ENCODE data around the gene COL23A1. TPM values are rescaled to one million over a fixed set of nuclear protein-coding genes. Genes with fewer than 3 reads are reported as not detected.

Gene COL23A1
- total RNA-seq, 2 donors from 2014 or later: 5.5 to 6.0 TPM

DNA sequence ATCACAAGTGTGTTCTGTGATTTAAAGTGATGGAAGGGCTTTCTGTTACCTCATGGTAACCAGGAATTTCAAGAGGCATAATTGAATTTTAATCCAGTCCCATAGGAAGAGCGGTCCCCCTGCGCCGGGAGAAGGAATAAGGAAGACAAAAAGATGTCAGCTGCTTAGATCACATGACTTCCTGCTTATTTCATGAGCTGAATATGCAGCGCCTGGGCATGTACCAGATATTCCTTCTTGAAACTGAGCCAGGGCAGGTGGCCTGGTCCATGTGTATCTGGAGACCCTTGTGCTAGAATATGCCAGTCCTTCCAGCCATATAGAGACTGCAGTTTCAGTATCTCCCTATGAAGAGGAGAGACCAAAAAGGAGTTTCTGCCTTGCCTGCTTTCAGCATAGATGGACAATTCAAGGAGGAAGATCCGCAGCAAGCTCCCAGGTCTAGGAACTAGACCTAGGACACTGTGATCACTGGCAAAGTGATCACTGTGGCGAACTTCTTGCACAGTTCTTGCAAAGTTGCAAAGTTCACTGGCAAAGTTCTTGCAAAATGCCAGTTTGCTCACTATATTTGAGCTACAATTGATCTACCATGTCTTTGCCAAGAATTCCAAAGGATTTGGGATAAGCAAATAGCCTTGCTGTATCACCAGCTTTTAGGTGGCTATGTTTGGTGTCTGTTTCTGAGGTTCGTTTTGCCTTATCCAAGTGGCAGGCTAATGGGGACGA is 254.7 kb downstream of the COL23A1 start:
- intact Hi-C loops (cut with DNase I): loop anchor here in 1 of 2 donors (2.0 to 10.0 kb wide), 2 partner anchors 47 to 89 kb away; no protein-coding TSS in a partner anchor
- DNase-seq (no peak), ATAC-seq (no peak)

DNA sequence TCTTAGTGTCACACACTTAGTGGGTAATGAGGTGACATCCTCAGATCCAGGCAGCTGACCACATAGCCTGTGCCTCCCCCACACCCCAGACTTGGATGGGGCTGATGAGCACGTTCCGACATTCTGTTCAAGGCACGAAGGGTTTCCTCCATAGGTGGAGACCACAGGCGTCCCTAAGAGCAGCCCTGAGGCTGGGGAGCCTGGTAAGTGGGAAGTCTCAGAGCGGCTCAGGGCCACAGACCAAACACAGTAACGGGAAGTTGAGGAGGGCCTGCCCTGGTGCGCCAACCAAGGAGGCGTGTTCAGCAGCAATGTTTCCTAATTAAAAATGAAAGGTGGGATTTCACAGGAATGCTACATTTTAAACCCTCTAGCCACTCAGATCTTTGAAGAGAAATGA is 255.3 kb downstream of the COL23A1 start:
- ATAC-seq: no peak
- peak; percentile 28 for DNase-seq
- intact Hi-C loops (cut with DNase I): loop anchor here in 1 of 2 donors (2.0 to 10.0 kb wide), 3 partner anchors 46 to 127 kb away; no protein-coding TSS in a partner anchor

DNA sequence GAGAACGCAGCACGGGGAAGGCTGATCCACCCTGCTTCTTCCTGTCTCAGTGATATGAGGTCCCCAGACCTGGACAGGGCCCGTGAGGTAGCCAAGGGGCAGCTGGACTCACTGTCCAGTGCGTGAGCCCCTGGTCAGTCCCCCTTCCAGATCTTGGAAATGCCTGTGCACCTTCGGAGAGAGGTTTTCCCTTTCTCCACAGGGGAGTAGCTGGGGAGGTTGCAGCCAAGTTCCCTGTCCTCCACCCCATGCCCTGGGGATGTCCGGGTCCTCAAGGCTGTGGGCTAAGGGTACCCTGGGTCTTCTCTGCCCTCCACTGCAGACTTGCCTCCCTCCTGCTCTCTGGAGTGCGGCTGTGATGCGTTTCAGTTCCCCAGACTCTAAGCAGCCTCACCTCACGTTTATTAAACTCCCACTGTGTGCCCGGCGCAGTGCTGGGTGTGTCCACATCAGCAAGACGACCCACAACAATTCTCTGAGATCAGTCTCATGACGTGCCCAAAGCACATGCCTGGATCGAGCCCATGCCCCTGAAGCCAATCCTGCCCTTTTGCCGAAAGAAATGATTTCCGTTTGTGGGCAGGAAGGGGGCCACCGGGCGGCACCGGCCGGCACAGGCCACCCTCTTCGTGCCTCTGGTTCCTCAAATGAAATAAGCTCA is 256.2 kb downstream of the COL23A1 start:
- intact Hi-C loops (cut with DNase I): loop anchor here in 1 of 2 donors (2.0 to 10.0 kb wide), 3 partner anchors 45 to 128 kb away; no protein-coding TSS in a partner anchor
- DNase-seq (peak; percentile 13), ATAC-seq (no peak)

DNA sequence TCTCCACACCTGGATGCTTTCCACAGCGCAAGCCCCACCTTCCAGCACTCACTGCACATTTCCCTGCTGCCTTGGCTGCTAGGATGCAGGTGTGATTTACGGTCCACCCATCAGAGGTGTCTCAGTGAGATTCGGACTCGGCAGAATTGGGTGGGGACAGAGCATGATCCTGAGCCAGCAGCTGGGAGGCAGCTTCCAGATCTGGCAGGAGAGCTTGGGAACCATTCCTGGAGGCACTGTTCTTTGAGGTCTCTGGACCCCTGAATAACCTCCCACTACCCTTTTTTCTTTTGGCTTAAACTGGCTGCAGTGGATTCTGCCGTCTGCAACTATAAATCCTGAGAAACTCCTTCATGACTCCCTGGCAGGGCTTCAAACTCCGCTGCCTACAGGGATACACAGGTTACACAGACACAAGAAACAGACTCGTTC is 258.0 kb downstream of the COL23A1 start:
- ATAC-seq: peak in 1 of 2 donors; percentile 2
- intact Hi-C loops (cut with DNase I): loop anchor here in 1 of 2 donors (5.0 to 10.0 kb wide), 2 partner anchors 93 to 130 kb away; no protein-coding TSS in a partner anchor
- no peak for DNase-seq

DNA sequence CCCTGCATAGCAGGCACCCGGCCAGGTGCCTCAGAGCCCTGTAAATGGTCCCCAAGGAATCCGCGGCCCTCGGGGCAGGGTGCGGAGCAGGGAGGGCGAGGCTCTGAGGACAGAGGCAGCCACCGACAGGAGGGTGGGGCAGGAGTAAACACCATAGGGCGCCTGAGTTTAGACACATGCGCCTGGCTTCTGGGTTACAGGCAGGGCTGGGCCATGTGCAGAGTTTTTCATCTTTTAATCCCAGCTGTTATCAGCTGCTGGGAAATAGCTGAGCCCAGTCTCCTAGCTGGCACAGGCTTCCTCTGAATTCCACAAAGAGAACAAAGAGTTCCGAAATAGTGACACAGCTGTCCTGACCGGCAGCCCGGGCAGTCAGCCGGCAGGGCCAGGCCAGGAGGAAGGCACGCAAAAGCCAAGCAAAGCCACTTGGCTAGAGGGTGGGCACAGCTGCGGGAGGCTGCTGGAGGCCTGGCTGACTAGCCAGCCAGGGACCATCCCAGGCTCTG is 258.6 kb downstream of the COL23A1 start:
- intact Hi-C loops (cut with DNase I): loop anchor here in 1 of 2 donors (5.0 to 10.0 kb wide), 2 partner anchors 93 to 131 kb away; no protein-coding TSS in a partner anchor

DNA sequence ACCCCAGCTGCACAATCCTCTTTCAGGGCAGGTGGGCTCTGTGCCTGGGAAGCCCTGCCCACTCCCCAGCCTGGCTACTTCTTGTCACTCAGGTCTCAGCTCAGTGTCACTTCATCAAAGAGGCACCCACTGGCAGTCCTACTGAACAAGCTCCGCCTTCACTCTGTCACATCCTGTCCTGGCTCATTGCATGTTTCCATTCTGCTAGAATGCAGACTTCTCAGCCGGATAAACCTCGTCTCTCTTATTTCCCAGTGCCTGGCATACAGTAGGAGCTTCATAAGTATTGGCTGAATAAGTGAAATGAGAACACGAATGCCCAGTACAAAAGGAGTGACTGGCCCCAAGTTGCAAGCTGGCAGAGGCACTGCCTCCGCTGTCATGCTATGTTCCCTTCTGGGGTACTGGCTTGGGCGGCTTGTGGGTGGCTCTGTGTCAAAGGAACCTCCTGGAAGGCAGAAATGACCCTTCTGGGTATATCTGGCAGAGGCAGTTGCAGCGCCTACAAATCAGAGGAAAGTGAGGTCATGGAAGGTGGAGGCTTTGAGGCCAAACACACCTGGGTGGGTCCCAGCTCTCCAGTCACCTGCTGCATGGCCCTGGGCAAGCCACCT is 259.3 kb downstream of the COL23A1 start:
- intact Hi-C loops (cut with DNase I): loop anchor here in 1 of 2 donors (5.0 to 10.0 kb wide), 2 partner anchors 94 to 131 kb away; no protein-coding TSS in a partner anchor
- peak; percentile 65 to 71 for ATAC-seq

More for the DNA sequence above, 258.6 kb downstream of the COL23A1 start:
- peak; percentile 85 to 87 for ATAC-seq
- peak; percentile 76 for DNase-seq

DNA sequence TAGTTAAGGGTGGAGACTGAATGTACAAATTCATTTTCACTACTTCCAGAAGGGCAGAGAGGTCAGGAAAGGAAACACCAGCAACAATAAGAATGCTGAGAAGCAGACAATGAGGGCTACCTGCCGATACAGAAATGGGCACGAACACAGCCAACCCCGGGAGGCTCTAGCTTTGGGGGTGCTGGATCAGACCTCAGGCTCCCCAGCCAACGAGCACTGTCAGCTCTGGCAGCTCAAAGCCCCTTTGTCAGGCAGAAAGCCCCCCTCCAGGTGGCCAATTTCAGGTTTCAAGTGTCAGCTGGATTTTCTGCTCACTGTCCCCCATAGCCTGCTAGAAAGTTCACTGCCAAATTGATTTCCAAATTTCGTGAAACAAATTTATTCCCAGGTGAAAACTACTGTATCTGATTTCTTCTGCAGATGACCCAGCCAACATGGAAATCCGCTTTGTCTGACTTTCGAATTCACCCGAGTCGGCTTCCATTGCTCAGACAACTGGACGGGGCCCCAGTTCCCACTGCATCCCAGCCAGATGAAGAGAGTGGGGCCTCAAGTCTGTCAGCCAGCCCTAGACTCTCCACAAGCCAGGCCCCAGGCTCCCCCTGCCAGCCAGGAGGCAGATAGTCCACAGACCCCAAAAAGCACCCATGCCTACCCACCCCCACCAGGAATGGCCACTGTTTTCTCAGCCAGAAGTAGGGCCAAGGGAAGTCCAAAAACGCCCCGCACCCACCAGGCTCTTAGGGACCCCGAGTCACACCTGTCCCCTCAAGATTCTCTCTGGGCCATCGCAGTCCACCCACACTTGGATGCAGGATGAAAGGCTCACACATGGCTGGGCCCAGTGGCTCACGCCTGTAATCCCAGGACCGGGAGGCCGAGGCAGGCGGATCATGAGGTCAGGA is 261.1 kb downstream of the COL23A1 start:
- no peak for DNase-seq
- intact Hi-C loops (cut with DNase I): no loop called here

More for the DNA sequence above, 259.3 kb downstream of the COL23A1 start:
- DNase-seq: peak; percentile 49

DNA sequence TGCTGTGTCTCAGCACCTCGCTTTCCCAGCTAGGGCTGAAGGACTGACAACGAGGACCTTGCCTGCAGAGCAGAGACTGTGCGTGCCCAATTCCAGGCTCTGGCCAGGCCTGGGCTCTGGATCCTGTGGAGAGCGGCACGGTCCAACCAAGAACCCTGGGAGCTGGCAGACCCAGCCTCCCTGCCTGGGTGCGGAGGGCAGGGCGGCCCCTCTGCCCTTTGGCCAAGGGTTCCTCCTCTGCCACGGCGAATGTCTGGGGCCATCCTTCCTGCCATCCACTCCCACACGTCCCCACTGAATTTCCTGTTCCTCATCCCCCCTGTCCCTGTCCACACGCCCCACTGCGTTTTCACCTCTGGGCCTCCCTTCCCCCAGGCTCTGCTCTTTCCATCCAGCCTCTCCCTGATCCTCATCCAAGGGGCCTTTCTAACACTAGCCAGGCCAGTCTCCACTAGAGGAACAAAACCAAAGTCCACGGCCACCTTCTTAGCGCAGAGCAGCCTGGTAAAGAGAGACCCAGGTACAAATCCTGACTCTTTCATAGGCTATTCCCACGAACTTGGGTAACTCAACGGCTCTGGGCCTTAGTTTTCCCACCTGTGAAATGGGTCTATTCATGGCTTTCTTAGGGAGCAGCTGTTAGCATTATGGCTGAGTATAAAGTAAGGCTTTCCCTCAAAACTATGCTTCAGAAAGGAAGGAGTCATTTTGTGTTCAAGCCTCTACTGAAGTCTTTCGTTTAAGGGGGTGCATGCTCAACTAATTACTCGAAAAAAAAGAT is 262.1 kb downstream of the COL23A1 start:
- DNase-seq: no peak
- intact Hi-C loops (cut with DNase I): no loop called here
- no peak for ATAC-seq

More for the DNA sequence above, 261.1 kb downstream of the COL23A1 start:
- no peak for ATAC-seq

DNA sequence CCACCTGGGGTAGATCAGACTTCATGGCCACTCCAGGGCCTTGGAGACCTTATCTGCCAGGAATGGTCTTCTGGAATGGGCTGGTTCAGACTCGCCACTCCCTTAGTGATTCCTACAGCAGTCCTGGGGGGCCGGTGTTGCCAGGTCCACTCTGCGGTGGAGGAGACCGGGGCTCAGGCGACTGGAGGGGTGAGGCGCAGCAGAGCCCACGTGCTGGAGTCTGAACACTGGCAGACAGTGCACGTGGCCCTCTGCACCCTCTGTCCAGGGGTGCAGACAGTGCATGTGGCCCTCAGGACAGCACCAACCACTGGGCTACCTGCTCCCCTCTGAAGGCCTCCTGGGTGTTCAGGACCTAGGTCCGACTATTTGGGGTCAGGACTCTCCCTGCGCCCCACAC is 262.7 kb downstream of the COL23A1 start:
- intact Hi-C loops (cut with DNase I): no loop called here
- DNase-seq (peak; percentile 12), ATAC-seq (no peak)

DNA sequence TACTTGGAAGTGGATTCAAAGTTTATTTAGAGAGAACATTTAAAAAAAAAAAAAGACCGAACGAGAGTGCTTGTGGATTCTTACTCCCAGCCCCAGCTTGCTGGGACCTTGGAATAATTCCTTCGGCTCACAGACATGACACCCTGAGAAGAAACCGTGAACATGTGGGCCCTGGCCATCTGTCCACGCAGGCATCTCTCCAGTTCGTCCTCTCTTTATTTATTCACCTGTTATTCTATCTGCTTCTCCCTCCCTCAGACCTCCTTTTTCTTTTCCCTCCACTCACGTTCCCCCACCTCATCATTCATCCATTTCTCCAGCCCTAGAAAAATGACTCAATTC is 263.8 kb downstream of the COL23A1 start:
- intact Hi-C loops (cut with DNase I): no loop called here
- DNase-seq (peak; percentile 12), ATAC-seq (no peak)

DNA sequence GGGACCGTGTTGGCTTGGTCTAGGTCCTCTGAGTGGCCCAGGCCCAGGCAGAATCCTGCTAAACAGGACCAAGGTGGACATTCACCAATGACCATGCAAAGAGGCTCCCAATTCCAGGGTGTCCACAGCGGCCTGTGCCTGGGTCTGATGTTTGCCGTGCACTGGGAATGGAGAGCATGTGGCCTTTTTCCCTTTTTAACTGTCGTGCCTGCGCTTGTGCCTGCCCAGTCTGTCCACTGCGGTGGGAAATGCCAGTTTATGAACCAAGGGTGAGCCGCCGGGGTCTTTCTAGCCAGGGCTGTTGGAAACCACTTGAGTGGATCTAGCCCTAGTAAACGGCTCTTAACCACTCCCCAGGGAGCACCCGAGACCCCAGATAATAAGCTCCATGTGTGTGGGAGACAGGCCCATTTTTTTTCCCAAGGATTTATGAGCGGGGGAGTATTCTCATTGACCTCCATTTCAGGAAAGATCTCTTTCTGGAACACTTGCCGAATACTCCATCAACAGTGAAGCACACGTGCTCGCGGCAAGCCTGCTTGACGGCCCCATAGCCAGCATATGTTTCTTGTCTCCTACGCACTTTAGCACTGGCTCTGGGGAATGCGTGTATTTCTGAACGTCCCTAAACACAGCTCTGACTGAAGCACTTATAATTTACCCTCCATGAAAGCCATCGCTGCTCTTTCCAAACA is 264.4 kb downstream of the COL23A1 start:
- ATAC-seq (peak in 1 of 2 donors; percentile 33), DNase-seq (peak; percentile 22)
- intact Hi-C loops (cut with DNase I): no loop called here

DNA sequence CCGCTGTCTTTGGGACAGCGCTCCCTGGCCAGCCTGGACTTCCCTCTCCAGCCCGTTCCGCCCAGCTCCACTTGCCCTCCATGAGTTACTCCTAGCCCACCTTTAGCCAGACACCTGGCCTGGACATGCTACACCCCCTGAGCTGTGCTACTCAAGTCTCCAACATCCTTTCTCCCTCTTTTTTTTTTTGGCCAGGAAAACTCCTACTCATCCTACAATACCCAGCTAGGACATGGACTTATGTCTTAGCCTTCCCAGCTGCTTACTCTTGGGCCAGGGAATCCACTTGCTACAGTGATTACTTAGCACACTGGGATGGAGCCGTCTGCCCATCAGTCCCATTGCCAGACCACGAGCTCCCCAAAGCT is 264.9 kb downstream of the COL23A1 start:
- intact Hi-C loops (cut with DNase I): no loop called here
- DNase-seq: no peak
- no peak for ATAC-seq

DNA sequence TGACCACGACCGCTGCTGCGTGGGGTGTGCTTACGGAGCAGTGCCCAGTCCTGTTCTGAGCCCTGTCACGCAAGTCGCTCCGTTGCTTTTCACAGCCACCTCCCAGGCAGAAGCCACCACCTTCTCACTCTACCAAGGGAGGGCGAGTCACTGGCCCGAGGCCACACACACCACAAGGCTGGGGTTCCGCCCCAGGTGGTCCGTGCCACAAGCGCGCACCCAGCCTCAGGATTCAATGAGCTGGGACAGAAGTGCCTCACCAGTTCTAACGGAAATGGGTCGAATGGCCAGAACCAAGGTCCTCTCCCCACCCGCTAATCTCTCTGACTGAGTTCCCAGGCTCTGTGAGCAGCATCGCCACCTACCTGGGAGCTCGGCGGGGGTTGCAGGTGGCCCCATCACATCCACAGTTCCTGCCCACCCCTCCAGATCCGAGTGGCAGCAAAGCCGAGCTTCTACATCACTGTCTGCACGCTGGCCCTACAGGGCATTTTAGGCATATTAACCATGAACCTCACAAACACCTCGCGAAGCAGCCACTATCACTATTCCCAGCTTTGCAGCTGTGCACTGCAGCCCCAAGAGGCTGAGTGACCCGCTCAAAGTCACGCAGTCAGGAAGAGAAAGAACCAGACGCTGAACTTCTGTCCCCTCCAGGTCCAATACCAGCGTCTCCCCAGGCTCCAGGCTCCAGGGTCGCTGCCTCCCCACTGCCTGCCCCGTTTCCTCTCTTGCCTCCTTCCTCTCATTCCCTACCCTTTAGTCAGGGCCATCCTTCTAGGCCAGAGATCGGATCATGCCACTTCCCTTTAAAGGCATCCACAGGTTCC is 265.5 kb downstream of the COL23A1 start:
- intact Hi-C loops (cut with DNase I): no loop called here
- ATAC-seq (no peak), DNase-seq (no peak)

DNA sequence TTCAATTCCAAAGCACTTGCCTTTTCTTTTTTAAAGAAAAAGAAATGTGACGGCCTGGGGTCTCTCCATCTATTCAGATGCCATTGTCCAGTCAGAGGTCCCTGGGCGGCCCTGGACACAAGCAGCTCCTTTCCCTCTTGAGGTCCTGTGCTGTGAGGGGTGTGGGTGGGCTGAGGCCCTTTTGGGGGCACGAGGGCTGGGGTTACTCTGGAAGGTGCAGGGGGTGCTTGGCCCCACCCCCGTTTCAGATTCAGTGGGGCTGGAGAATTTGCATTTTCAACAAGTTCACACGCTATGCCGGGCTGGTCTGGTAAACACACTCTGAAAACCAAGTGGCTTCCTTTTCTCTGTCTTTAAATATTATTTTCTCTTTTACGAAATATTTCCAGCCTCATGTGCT is 266.2 kb downstream of the COL23A1 start:
- no peak for DNase-seq
- intact Hi-C loops (cut with DNase I): no loop called here
- no peak for ATAC-seq

DNA sequence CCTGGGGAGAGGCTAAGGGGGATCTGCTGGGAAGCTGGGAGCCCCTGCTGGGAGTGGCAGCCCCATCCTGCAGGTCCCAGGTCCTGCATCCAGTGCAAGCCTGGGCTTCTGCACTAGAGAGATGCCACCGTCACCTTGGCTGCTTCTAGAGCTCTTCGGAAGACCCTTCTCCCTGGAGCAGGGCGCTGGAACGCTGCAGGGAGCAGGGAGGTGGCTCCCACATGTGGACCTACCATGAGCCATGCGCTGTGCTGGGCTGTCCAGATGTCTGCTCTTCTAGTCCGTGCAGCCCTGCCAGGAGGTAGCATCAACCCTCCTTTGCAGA is 266.7 kb downstream of the COL23A1 start:
- intact Hi-C loops (cut with DNase I): no loop called here
- no peak for DNase-seq

DNA sequence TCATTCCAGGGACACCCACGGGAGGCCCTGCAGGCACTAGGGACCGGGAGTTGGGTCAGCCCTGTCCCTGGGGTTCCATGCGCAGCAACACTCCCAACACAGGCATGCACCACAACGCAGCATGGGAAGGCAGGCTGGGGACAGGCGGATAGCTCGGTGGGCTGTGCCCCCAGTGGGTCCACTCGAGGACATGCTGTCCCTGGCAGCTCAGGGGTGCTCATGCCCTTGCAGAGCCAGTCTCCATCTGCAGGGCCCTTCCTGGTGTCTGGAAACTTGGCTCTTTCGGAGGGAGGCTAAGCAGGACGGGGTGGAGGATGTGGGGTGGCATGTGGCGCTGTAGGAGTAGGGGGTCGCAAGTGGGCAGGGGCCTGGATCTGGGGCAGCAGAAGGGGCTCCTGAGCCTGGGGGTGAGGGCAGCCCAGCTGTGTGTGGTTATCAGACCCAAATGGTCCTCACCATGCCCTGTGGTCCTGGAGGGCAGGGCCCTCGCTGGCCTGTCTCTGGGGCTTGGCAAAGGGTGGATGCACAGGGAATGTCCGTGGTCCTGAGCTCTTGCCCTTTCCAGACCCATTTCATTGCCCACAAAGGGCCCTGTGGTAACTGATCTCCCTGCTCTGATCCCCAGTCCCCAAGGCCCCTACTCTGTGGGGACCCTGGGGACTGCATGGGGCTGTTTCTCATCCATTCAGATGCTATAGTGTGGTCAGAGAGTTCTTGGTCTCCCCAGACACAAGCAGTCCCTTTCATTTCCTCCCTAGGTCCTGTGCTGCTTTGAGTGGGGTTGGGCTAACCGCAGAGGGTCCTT is 267.3 kb downstream of the COL23A1 start:
- ATAC-seq (no peak), DNase-seq (no peak)
- intact Hi-C loops (cut with DNase I): no loop called here

More for the DNA sequence above, 266.7 kb downstream of the COL23A1 start:
- ATAC-seq: no peak
